Chondrocyte (in vitro differentiated cells): Measurements from ENCODE around the gene KDM4C. TPM values are rescaled to one million over a fixed set of nuclear protein-coding genes. Genes with fewer than 3 reads are reported as not detected.

ENCODE experiments used
- DNase-seq: peaks from one replicate; pipeline ENCODE4 v3.0.0; 2021; ENCODE audit warnings: mixed read lengths, low spot score
- H3K27ac Mint-ChIP-seq: one replicate; pipeline ENCODE4 v1.8.0; 2021; ENCODE audit warnings: mild to moderate bottlenecking, moderate library complexity, mixed read lengths; ENCODE audit not compliant: unreplicated experiment
- H3K27me3 Mint-ChIP-seq: 2 replicates; pipeline ENCODE4 v1.8.0; 2021; ENCODE audit warnings: low read depth, mixed read lengths
- H3K36me3 Mint-ChIP-seq: 2 replicates; pipeline ENCODE4 v1.8.0; 2021; ENCODE audit warnings: low read depth, mixed read lengths
- H3K4me1 Mint-ChIP-seq: 2 replicates; pipeline ENCODE4 v1.8.0; 2021; ENCODE audit warnings: low read depth, mild to moderate bottlenecking, mixed read lengths
- H3K4me3 Mint-ChIP-seq: one replicate; pipeline ENCODE4 v1.8.0; 2021; ENCODE audit warnings: mild to moderate bottlenecking, moderate library complexity, mixed read lengths; ENCODE audit not compliant: unreplicated experiment
- H3K9me3 Mint-ChIP-seq: 2 replicates; pipeline ENCODE4 v1.8.0; 2021; ENCODE audit warnings: low read depth, mixed read lengths
- total RNA-seq: library from RNA; stranded (reverse); gene quantifications from 3 replicates; pipeline ENCODE4 v1.2.1, GENCODE V29; 2021
- TF ChIP-seq, protein P1 (sequence below): fragments of 200-600 bp; sonication (generic); IDR thresholded peaks from 2 replicates; pipeline ENCODE4 v1.5.0; 2021; ENCODE audit warnings: antibody characterized with exemption, mild to moderate bottlenecking, moderate library complexity

KDM4C gene
- total RNA-seq, 1 donor from 2014 or later, result 18.1 TPM

DNA sequence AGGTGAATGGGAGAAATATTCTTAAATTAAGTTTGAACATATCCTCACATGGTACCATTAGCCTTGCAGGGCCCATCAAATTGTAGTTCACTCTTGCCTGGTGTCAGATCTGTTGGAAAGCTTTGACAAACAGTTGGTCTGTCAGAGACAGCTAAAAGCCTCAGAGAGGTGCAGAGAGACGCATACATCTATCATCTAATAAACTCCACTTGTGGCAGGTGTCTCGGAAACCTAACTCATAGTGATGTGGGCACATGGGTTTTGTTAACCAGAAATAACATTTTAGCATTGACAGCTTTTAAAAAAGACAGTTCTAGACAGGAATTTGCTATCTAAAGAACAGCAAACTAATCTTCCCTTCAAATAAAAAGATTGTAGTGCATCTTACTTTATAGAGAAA lies 315.9 kb downstream of the KDM4C start:
- H3K9me3 Mint-ChIP-seq, result no peaks in the 10 kb centered on the region
- peaks cover 7% of the 10 kb centered on the region for H3K36me3 Mint-ChIP-seq
- TF ChIP-seq, protein P1, sequence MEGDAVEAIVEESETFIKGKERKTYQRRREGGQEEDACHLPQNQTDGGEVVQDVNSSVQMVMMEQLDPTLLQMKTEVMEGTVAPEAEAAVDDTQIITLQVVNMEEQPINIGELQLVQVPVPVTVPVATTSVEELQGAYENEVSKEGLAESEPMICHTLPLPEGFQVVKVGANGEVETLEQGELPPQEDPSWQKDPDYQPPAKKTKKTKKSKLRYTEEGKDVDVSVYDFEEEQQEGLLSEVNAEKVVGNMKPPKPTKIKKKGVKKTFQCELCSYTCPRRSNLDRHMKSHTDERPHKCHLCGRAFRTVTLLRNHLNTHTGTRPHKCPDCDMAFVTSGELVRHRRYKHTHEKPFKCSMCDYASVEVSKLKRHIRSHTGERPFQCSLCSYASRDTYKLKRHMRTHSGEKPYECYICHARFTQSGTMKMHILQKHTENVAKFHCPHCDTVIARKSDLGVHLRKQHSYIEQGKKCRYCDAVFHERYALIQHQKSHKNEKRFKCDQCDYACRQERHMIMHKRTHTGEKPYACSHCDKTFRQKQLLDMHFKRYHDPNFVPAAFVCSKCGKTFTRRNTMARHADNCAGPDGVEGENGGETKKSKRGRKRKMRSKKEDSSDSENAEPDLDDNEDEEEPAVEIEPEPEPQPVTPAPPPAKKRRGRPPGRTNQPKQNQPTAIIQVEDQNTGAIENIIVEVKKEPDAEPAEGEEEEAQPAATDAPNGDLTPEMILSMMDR, result no peak
- no peak overlapping the region for H3K4me3 Mint-ChIP-seq
- no peaks in the 10 kb centered on the region for H3K27me3 Mint-ChIP-seq
- H3K27ac Mint-ChIP-seq, result no peak overlapping the region
- no peak for DNase-seq
- H3K4me1 Mint-ChIP-seq, result no peaks in the 10 kb centered on the region

DNA sequence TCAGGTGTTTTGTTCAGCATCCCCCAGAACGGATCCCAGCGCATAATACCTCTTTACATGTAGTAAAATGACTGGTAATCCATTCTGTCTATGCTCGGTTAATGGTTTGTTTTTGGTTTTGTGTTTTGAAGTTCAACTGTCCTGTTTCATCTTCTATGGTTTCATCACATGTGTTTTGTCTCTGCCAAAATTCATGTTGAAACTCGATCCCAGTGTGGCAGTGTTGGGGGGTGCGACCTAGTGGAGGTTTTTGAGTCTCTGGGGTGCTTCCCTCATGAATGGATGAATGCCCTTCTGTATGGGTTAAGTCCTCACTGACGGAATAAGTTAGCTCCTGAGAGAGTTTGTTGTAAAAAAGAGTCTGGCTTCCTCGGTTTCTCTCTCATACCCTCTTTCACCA lies 317.4 kb downstream of the KDM4C start:
- Mint-ChIP-seq H3K4me1 (no peaks in the 10 kb centered on the region), H3K4me3 (no peak overlapping the region), H3K27ac (no peak overlapping the region), H3K9me3 (no peaks in the 10 kb centered on the region), H3K27me3 (no peaks in the 10 kb centered on the region), H3K36me3 (peaks cover 7% of the 10 kb centered on the region)
- no peak for DNase-seq
- TF ChIP-seq, protein P1, result no peak

DNA sequence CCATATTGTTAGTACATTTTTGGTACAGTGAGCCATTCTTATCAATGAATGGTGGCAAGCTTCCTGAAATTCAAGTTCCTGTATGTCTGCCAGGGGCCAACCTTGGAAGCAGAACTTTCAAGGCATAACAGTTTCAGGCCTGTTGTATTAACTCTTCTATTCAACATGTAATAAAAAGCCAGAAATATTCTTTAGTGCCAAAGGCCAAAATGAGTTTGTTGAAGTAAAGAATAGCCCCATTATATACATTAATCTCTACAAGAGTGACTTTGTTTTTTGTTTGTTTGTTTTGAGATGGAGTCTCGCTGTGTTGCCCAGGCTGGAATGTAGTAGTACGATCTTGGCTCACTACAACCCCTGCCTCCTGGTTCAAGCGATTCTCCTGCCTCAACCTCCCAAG lies 321.3 kb downstream of the KDM4C start:
- Mint-ChIP-seq H3K4me3 (no peak overlapping the region), H3K27me3 (no peaks in the 10 kb centered on the region), H3K27ac (no peak overlapping the region), H3K4me1 (no peaks in the 10 kb centered on the region), H3K36me3 (peaks cover 5% of the 10 kb centered on the region), H3K9me3 (no peaks in the 10 kb centered on the region)
- TF ChIP-seq, protein P1, result no peak
- DNase-seq, result no peak

DNA sequence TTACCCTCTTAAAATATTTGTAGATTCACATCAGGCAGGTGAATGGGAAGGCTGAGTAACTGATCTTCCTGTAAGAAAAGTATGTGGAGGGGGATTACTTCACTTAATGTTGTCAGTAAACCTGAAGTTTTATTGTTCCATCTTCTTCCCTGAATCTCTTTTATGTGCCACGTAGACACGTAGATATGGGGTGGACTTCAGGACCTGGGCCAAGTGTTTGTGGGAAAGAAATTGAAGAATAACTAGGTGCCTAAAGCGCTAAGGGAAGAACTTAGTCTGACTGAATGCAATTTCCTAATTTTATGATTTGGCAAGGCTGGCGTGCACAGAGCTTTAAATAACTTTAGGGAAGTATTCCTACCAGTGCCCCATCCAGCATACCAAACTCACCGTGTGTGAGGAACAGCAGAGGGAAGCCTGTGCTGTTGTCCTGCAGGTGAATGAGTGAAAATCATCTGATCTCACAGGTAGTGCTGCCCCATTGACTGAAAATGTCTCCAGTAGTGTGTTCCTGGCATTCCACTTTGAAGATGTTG lies 323.4 kb downstream of the KDM4C start:
- H3K9me3 Mint-ChIP-seq, result no peaks in the 10 kb centered on the region
- no peak overlapping the region for H3K4me3 Mint-ChIP-seq
- TF ChIP-seq, protein P1, result no peak
- no peak for DNase-seq
- H3K27me3 Mint-ChIP-seq, result no peaks in the 10 kb centered on the region
- H3K36me3 Mint-ChIP-seq, result peaks cover 7% of the 10 kb centered on the region
- no peak overlapping the region for H3K27ac Mint-ChIP-seq
- H3K4me1 Mint-ChIP-seq, result no peaks in the 10 kb centered on the region

DNA sequence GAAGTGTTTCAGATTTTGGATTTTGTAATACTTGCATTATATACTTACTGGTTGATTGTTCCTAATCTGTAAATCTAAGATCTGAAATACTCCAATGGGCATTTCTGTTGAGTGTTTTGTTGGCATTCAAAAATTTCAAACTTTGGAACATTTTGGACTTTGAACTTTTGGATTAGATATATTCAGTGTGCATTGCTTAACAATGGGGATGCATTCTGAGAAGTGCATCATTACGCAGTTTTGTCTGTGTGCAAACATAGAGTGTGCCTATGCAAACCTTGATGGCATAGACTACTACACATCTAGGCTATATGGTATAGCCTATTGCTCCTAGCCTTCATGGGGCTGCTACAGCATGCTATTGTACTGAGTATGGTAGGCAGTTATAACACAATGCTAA lies 325.4 kb downstream of the KDM4C start:
- Mint-ChIP-seq H3K27me3 (no peaks in the 10 kb centered on the region), H3K27ac (no peak overlapping the region), H3K4me3 (no peak overlapping the region), H3K36me3 (peaks cover 6% of the 10 kb centered on the region), H3K4me1 (no peaks in the 10 kb centered on the region), H3K9me3 (no peaks in the 10 kb centered on the region)
- TF ChIP-seq, protein P1, result no peak
- DNase-seq, result no peak
